CD4-positive, alpha-beta T cell treated with Interleukin-4 for 4 hours (primary cell): ENCODE data around the gene TACR2.

ENCODE experiments used
- DNase-seq: peaks from one replicate; pipeline ENCODE4 v3.0.0-alpha.2; 2020

The TACR2 gene

GRCh38 chr10:69449841-69450240 is 33.1 kb upstream of the TACR2 start:
- DNase-seq = peak; percentile 43

GRCh38 chr10:69446650-69447151 is 30.0 kb upstream of the TACR2 start:
- no peak for DNase-seq

GRCh38 chr10:69446229-69446628 is 29.5 kb upstream of the TACR2 start:
- DNase-seq = no peak

GRCh38 chr10:69445041-69445440 is 28.3 kb upstream of the TACR2 start:
- DNase-seq = no peak

GRCh38 chr10:69443354-69443753 is 26.6 kb upstream of the TACR2 start:
- DNase-seq = no peak

GRCh38 chr10:69439813-69440506 is 23.2 kb upstream of the TACR2 start:
- no peak for DNase-seq

- no peak for DNase-seq
Observed at GRCh38 chr10:69439350-69439739, 22.6 kb upstream of the TACR2 start.

- DNase-seq = no peak
Observed at GRCh38 chr10:69438536-69439349, 22.0 kb upstream of the TACR2 start.

- DNase-seq = no peak
Observed at GRCh38 chr10:69437321-69438259, 20.9 kb upstream of the TACR2 start.

GRCh38 chr10:69435966-69436520 is 19.3 kb upstream of the TACR2 start:
- no peak for DNase-seq

GRCh38 chr10:69434926-69435325 is 18.2 kb upstream of the TACR2 start:
- DNase-seq = no peak

GRCh38 chr10:69434169-69434568 is 17.5 kb upstream of the TACR2 start:
- DNase-seq = no peak

GRCh38 chr10:69428165-69428564 is 11.4 kb upstream of the TACR2 start:
- DNase-seq = no peak

- no peak for DNase-seq
Observed at GRCh38 chr10:69426376-69426727, 9.6 kb upstream of the TACR2 start.

- DNase-seq = peak; percentile 72
Observed at GRCh38 chr10:69425511-69426298, 9.0 kb upstream of the TACR2 start.

- DNase-seq = no peak
Observed at GRCh38 chr10:69425041-69425440, 8.3 kb upstream of the TACR2 start.

- DNase-seq = no peak
Observed at GRCh38 chr10:69422676-69423075, 6.0 kb upstream of the TACR2 start.

GRCh38 chr10:69421611-69422308 is 5.0 kb upstream of the TACR2 start:
- no peak for DNase-seq

- no peak for DNase-seq
Observed at GRCh38 chr10:69419744-69420126, 3.0 kb upstream of the TACR2 start.

GRCh38 chr10:69419096-69419743 is 2.5 kb upstream of the TACR2 start:
- no peak for DNase-seq
